Activated CD8-positive, alpha-beta memory T cell treated with anti-CD3 and anti-CD28 coated beads, Interleukin-2, amount 50 U/mL, for 24 hours (primary cell): ENCODE measurements around the gene DLD.
"Not testable (repeated sequence)": the region's sequence is repeated elsewhere in the genome, so short reads cannot be mapped to it uniquely, and the experiment has no call there.

Source experiments
- DNase-seq: peaks from one replicate; pipeline ENCODE4 v3.0.0-alpha.2; 2020; ENCODE audit errors: extremely low read depth

The DLD gene

GRCh38 chr7:107890962-107891635, at the start of gene DLD:
DLD (plus strand) TSS chr7:107891183; CDS start chr7:107891251, 68 bp downstream.
- DNase-seq: peak; percentile 82

GRCh38 chr7:107842213-107842612, 48.8 kb upstream of the DLD start:
- DNase-seq: no peak

DNA sequence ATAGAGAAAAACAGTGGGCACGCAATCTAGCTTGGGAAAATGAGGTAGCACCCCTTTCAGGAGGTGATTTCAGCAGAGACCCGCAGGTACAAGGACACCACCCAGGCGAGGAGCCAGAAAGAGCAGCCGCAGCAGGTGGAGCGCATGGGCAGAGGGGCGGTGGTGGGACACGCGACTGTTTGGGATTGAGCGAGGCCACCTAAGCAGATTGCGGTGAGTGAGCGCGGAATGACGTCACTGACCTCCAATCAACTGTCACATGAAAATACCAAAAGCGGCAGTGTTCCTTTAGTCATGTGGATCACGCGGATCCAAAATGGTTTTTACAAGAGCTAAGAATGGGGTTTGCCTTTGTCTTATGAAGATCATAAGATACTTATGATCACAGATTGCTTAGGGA, 47.8 kb upstream of the DLD start:
- DNase-seq: no peak

DNA sequence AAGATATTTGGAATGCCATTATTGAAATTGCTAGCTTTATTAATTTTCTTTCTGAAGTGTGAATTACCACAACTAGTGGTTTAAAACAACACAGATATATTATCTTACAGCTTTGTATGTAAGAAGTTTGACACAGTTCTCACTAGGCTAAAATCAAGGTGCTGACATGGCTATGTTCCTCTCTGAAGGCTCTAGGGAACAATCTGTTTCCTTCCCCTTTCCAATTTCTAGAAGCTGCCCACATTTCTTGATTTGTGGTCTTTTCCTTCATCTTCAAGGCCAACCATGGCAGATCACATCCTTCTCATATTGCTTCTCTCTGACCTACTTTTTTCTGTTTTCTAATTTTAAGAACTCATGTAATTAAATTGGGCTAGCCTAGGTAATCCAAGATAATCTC, 44.7 kb upstream of the DLD start:
- DNase-seq: no peak

GRCh38 chr7:107847168-107847835, 43.7 kb upstream of the DLD start:
- DNase-seq: no peak

GRCh38 chr7:107847836-107848175, 43.2 kb upstream of the DLD start:
- not testable (repeated sequence) for DNase-seq

DNA sequence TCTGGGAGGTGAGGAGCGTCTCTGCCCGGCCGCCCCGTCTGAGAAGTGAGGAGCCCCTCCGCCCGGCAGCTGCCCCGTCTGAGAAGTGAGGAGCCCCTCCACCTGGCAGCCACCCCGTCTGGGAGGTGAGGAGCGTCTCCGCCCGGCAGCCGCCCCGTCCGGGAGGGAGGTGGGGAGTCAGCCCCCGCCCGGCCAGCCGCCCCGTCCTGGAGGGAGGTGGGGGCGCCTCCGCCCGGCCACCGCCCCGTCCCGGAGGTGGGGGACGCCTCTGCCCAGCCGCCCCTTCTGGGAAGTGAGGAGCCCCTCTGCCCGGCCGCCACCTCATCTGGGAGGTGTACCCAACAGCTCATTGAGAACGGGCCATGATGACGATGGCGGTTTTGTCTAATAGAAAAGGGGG, 42.8 kb upstream of the DLD start:
- DNase-seq: not testable (repeated sequence)

GRCh38 chr7:107850216-107850615, 40.8 kb upstream of the DLD start:
- DNase-seq: no peak

DNA sequence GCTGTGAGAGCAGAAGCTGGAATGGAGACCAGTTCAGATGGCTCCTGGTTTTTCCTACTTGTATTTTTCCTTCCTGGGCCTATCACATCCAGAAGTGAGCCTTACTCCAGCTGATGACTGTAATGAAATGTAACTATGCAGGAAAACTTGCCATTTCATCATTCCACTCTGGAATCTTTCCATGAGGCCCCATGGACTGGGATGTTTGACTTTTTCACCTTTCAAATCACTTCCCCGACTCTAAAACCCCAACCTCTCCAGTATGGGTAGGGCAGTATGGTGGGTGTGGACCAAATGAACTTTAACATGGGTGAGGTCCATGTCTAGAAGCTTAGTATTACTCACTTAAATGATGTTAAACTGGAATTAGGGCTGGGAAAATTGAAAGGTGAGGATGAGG, 40.3 kb upstream of the DLD start:
- DNase-seq: no peak

- DNase-seq: no peak
These were observed 36.5 kb upstream of the DLD start for GRCh38 chr7:107854454-107854853.

- no peak for DNase-seq
These were observed 36.0 kb upstream of the DLD start for GRCh38 chr7:107854989-107855388.

DNA sequence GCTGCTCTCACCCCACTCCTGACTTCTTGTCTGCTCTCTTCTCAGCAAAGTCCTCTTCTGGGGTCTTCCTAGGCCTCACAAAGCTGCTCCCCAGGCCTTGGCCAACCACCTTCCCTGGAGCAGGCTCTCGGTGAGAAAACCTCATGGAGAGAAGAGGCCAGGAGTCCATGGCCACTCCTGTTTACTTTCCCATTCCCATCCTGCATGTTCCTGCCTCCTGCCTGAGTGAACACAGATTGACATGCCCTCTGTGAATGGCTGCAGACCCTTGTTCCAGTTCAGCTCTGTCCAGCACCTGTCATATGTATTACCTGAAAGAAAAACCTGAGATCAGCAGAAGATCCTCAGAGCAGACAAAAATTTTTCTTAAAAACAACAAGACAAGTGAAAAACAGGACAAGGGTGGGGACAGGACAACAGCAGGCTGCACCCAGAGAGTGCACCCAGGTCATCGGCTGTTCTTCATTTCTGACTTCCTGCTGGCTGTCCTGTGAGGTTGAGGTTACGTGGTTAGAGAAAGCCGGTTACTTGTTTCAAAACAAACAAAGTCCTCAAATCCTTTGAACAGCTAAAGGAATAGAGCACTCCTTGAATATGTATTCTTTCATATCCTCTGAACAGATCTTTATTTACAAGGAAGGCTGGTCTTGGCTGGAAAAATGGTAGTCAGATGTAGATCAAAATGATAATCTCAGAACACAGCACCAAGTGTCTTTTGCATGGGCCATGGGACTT, 34.0 kb upstream of the DLD start:
- no peak for DNase-seq

DNA sequence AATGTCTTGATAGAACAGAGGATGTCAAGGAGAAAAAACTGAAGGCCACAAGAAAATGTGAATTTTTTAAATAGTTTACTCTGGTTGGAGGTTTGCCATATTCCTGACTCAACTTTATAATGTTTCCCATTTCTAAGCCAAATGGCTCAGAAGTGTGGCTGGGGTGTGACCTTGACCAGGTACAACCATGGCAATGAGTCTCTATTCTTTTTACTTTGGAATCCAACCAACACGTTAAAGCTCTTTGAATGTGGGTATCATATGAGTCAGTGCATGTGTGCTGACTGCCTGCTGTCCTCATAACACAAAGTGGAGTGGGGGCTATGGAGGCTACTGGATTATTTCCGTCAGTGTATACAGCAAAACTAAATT, 33.5 kb upstream of the DLD start:
- no peak for DNase-seq

DNA sequence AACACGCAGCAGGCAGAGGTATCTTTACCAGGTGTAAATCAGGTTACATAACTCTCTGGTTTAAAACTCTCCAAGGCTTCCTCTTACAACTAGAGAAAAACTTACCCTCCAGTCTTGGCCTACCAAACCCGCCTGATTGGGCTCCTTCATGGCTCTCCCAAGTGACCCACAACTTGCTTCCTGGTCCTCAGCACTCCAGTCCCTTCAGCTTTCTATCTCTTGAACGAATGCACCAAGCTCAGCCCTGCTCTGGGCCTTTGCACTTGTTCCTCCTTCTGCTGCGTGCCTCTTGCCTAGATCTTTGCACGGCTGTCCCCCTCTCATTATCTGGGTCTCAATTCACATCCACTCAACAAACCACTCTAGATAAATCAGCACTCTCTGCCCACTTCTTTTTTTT, 32.7 kb upstream of the DLD start:
- DNase-seq: no peak

- DNase-seq: no peak
These were observed 30.6 kb upstream of the DLD start for GRCh38 chr7:107860279-107860961.

GRCh38 chr7:107860981-107861652, 29.9 kb upstream of the DLD start:
- DNase-seq: no peak

DNA sequence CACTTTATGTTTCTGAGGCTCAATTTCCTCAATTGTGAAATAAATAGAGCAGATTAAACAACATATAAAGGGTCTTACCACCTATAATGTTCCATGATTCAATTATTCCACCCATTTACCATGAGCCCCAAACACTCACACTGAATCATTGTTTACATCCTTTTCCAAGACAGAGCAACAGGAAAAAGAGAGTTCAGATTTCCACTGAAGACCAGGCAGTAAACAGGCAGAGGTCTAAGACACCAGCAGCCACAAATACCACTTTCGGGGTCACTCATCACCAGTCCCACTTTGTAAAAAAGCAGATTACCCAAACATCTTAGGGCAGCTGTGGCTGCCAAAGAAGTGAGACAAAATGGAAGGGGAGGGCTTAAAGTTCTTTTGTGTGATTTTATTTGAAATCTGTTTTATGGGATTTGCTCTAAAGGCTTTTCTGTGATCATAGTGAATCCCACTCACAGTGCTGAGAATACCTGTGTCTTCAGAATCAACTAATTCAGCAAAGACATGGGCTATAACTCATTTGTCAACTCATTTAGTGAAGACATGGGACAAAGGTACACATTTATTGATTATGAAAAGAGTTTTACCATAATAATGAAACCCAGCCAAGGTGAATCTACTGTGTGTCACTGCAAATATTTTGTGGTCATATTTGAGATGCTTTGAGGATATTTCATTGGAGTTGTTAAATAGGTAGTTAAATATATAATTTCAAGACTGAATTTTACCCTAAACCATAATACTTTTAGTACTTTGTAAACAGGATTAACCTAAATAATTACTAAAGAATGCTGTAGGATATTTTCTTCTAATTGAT, 24.8 kb upstream of the DLD start:
- no peak for DNase-seq

DNA sequence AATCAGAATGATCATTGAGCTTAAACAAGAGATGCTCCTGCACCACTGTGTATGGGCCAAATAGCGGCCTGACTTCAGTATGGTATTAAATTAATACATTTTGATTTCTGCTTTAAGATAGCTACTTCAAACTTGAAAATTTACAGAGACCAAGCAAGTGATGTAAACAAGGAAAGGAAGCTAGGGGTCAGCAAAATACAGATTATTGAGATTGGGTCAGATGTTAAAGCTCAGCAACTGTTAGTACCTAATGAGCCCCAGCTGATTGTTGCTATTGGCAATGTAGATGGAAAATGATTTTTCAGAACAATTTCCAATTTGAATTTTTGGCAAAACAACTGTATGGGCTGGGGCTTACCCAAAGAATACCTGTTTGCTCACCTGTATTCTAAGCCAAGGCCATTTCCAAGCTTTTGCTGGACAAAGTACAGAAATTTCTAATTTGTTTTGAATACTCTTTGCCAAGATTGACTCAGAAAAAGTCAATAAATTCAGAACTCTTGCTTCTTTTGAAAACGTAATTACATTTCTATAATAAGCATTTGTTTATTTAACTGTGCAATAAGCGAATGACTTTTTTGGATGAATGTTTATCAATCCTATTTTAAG, 23.0 kb upstream of the DLD start:
- DNase-seq: no peak

GRCh38 chr7:107870427-107871000, 20.5 kb upstream of the DLD start:
- no peak for DNase-seq

DNA sequence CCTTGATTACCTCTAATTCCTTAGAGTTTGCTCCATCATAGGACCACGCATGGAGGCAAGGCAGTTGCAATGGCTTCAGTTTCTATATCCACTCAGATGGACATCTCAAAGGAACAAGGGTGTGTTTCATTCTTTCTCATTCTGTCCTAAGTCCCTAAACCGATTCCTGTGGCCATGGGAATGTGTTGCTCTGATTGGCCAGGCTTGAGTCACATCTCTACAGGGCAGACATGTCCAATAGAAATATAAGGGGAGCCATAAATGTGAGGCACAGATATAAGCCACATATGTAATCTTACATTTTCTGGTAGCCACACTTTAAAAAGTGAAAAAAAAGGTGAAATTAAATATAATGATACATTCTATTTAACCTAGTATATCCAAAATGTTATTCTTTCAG, 16.9 kb upstream of the DLD start:
- no peak for DNase-seq
